OCI-LY3 (cell line): ENCODE measurements around the gene RASL11A.

ENCODE experiments used
- EZH2phosphoT487 ChIP-seq: fragments of 200-600 bp; shearing (Covaris generic); IDR thresholded peaks from 2 replicates; pipeline ENCODE4 v1.6.1; 2018; ENCODE audit warnings: antibody characterized with exemption, mixed run types, low read depth
- TF ChIP-seq, protein P1 (sequence below): fragments of 200-600, 300-600 bp; sonication (generic); IDR thresholded peaks from 2 replicates; pipeline ENCODE4 v1.5.1; 2014; ENCODE audit warnings: antibody characterized with exemption, low read length, low read depth

DNA sequence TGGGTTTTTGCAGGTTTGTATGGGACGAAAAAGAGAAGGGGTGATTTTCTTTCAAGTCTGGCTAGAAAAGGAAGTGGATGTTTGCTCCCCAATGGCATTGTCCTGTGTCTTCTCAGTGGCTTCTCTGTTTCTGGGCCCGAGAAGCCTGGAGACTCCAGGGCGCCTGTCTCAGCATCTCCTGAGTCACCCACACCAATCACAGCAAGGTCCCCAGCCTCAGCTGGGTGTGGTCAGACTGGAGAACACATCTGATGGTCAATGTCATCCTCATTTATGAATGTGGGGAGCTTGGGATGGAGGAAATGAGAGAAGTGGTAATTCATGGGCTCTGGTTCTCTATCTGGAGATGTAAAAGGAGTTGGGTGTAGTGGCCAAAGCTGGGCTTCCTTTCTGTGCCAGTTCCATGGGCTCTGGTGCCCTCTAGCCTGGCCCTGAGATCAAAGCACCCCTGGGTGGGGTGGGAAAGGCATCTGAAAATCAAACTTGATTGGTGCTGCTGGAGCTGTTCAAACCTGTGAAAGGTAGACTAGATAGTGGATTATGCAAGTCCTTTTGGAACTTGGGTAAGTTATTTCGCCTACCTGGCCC lies 13.4 kb downstream of the RASL11A start:
- TF ChIP-seq, protein P1, sequence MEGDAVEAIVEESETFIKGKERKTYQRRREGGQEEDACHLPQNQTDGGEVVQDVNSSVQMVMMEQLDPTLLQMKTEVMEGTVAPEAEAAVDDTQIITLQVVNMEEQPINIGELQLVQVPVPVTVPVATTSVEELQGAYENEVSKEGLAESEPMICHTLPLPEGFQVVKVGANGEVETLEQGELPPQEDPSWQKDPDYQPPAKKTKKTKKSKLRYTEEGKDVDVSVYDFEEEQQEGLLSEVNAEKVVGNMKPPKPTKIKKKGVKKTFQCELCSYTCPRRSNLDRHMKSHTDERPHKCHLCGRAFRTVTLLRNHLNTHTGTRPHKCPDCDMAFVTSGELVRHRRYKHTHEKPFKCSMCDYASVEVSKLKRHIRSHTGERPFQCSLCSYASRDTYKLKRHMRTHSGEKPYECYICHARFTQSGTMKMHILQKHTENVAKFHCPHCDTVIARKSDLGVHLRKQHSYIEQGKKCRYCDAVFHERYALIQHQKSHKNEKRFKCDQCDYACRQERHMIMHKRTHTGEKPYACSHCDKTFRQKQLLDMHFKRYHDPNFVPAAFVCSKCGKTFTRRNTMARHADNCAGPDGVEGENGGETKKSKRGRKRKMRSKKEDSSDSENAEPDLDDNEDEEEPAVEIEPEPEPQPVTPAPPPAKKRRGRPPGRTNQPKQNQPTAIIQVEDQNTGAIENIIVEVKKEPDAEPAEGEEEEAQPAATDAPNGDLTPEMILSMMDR = peak; percentile 92
- TF ChIP-seq EZH2phosphoT487 = no peak
